ENCODE results near the gene OR6J1. TPM values are rescaled to one million over a fixed set of nuclear protein-coding genes. Genes with fewer than 3 reads are reported as not detected.

The OR6J1 gene
- total RNA-seq, 1 donor from 2014 or later, result not detected

- H3K4me1 ChIP-seq, result peaks cover 0 to 25% of the 10 kb centered on the region in 2 donors
Observed at GRCh38 chr14:22587247-22587646, 56.9 kb downstream of the OR6J1 start.

GRCh38 chr14:22583994-22584393 is 60.2 kb downstream of the OR6J1 start:
- intact Hi-C loops (cut with DNase I), result no loop called here
- H3K27ac ChIP-seq, result no peak overlapping the region

More at GRCh38 chr14:22587247-22587646, 56.9 kb downstream of the OR6J1 start:
- Histone ChIP-seq H3K27me3 (no peaks in the 10 kb centered on the region), H3K9me3 (no peaks in the 10 kb centered on the region), H3K27ac (peak overlapping the region in 1 of 2 donors; percentile 9), H3K36me3 (no peaks in the 10 kb centered on the region), H3K4me3 (peak overlapping the region in 1 of 2 donors; percentile 2)
- DNase-seq (ENCODE audit: low spot score in 2 of 2), result no peak
- intact Hi-C loops (cut with DNase I), result loop anchor here (5.0 kb wide), 1 partner anchor 230 kb away; the partner anchor contains the start of gene SLC7A7
- TF ChIP-seq CTCF (IDR thresholded peaks at IDR 0.05), result no peak

More at GRCh38 chr14:22583994-22584393, 60.2 kb downstream of the OR6J1 start:
- DNase-seq (ENCODE audit: low spot score in 2 of 2), result no peak
- Histone ChIP-seq H3K27me3 (no peaks in the 10 kb centered on the region), H3K4me1 (peaks cover 0 to 25% of the 10 kb centered on the region in 2 donors), H3K36me3 (peaks cover 0 to 4% of the 10 kb centered on the region in 2 donors), H3K4me3 (no peak overlapping the region), H3K9me3 (no peaks in the 10 kb centered on the region)
- TF ChIP-seq CTCF (IDR thresholded peaks at IDR 0.05), result no peak

Other genes with a start within 250 kb of the OR6J1 start
- 186 TPM for gene DAD1, start 55.1 kb downstream of the OR6J1 start, total RNA-seq
- 33.5 TPM for gene ABHD4, start 46.1 kb downstream of the OR6J1 start, total RNA-seq
- 68.3 TPM for gene OXA1L, start 122.3 kb upstream of the OR6J1 start, total RNA-seq
- gene SLC7A7, start 171.1 kb upstream of the OR6J1 start, total RNA-seq, result 7.6 TPM
- gene MRPL52, start 185.5 kb upstream of the OR6J1 start, total RNA-seq, result 6.6 TPM
- 178 TPM for gene MMP14, start 192.2 kb upstream of the OR6J1 start, total RNA-seq
- gene LRP10, start 227.4 kb upstream of the OR6J1 start, total RNA-seq, result 214 TPM
- gene REM2, start 238.9 kb upstream of the OR6J1 start, total RNA-seq, result 1.9 TPM

Measured in ascending aorta (tissue), 2 donors.